GM11168 (cell line): ENCODE data around the gene TRIM22.
"Not testable (repeated sequence)": the region's sequence is repeated elsewhere in the genome, so short reads cannot be mapped to it uniquely, and the experiment has no call there.

Source experiments
- in situ Hi-C: fragments of 300-500 bp; cut with MboI; formaldehyde crosslinking; loops from one replicate; pipeline ENCODE4 v1.12.0; 2022; ENCODE audit warnings: low sequenced_read_pairs; ENCODE audit not compliant: unreplicated experiment

Gene TRIM22

GRCh38 chr11:5689551-5689983, at the start of gene TRIM22:
Gene TRIM22 (plus strand): TSS chr11:5689790. CDS start chr11:5696233, 6,443 bp downstream.
- in situ Hi-C loops: no loop called here

GRCh38 chr11:5639953-5640352, 49.6 kb upstream of the TRIM22 start:
- in situ Hi-C loops: no loop called here

- in situ Hi-C loops: no loop called here
These were observed 46.0 kb upstream of the TRIM22 start for GRCh38 chr11:5643585-5643984.

GRCh38 chr11:5646139-5646538, 43.5 kb upstream of the TRIM22 start:
- in situ Hi-C loops: no loop called here

GRCh38 chr11:5655474-5655873, 34.1 kb upstream of the TRIM22 start:
- in situ Hi-C loops: no loop called here

GRCh38 chr11:5656956-5657355, 32.6 kb upstream of the TRIM22 start:
- in situ Hi-C loops: not testable (repeated sequence)

GRCh38 chr11:5658318-5658717, 31.3 kb upstream of the TRIM22 start:
- in situ Hi-C loops: no loop called here

- in situ Hi-C loops: no loop called here
These were observed 26.1 kb upstream of the TRIM22 start for GRCh38 chr11:5663511-5663910.

GRCh38 chr11:5665051-5665570, 24.5 kb upstream of the TRIM22 start:
- in situ Hi-C loops: no loop called here

- in situ Hi-C loops: no loop called here
These were observed 23.7 kb upstream of the TRIM22 start for GRCh38 chr11:5665746-5666401.

GRCh38 chr11:5666402-5666793, 23.2 kb upstream of the TRIM22 start:
- in situ Hi-C loops: no loop called here

- in situ Hi-C loops: no loop called here
These were observed 17.8 kb upstream of the TRIM22 start for GRCh38 chr11:5671831-5672230.

GRCh38 chr11:5674391-5674790, 15.2 kb upstream of the TRIM22 start:
- in situ Hi-C loops: no loop called here

- in situ Hi-C loops: no loop called here
These were observed 9.8 kb upstream of the TRIM22 start for GRCh38 chr11:5679811-5680210.

GRCh38 chr11:5682890-5683441, 6.6 kb upstream of the TRIM22 start:
- in situ Hi-C loops: not testable (repeated sequence)

- in situ Hi-C loops: not testable (repeated sequence)
These were observed 6.0 kb upstream of the TRIM22 start for GRCh38 chr11:5683620-5684019.

- in situ Hi-C loops: no loop called here
These were observed 5.4 kb upstream of the TRIM22 start for GRCh38 chr11:5684036-5684645.

GRCh38 chr11:5684646-5685362, 4.8 kb upstream of the TRIM22 start, which contains the start of gene TRIM5:
Gene TRIM5 (minus strand): TSS chr11:5685074. CDS start chr11:5680177, 4,897 bp downstream.
- in situ Hi-C loops: no loop called here

- in situ Hi-C loops: no loop called here
These were observed 3.2 kb upstream of the TRIM22 start for GRCh38 chr11:5686426-5686825.

GRCh38 chr11:5688482-5688881, 1.1 kb upstream of the TRIM22 start:
- in situ Hi-C loops: no loop called here

- in situ Hi-C loops: no loop called here
These were observed 626 bp downstream of the TRIM22 start for GRCh38 chr11:5690216-5690615.
